CD4-positive, CD25-positive, alpha-beta regulatory T cell (primary cell): ENCODE data around the gene PDE12. TPM values are rescaled to one million over a fixed set of nuclear protein-coding genes. Genes with fewer than 3 reads are reported as not detected.

Experiments used
- ATAC-seq, 2 donors: fragments of 150-1000 bp; cut with Tn5 transposase; one replicate each; pipeline ENCODE4 v1.10.0; 2021; ENCODE audit warnings: low read depth in 2 of 2, moderate number of reproducible peaks in 2 of 2, moderate library complexity in 1 of 2
- DNase-seq, 3 donors: peaks; one replicate each; pipeline versions ENCODE4 v3.0.0 to v3.0.0-alpha.2; 2012 to 2022; ENCODE audit warnings: mixed read lengths in 1 of 3
- H3K27ac ChIP-seq: one replicate; pipeline ENCODE4 v1.7.0; 2013; ENCODE audit warnings: mild to moderate bottlenecking, low read length; ENCODE audit not compliant: insufficient read depth, poor library complexity, severe bottlenecking
- H3K27me3 ChIP-seq: one replicate; pipeline ENCODE4 v1.7.0; 2013; ENCODE audit warnings: low read length; ENCODE audit not compliant: control insufficient read depth, insufficient read depth
- H3K36me3 ChIP-seq: one replicate; pipeline ENCODE4 v1.7.0; 2013; ENCODE audit warnings: mild to moderate bottlenecking, low read length, moderate library complexity; ENCODE audit not compliant: control insufficient read depth, insufficient read depth
- H3K4me1 ChIP-seq: 2 replicates; pipeline ENCODE4 v1.7.0; 2013; ENCODE audit warnings: mild to moderate bottlenecking, low read length; ENCODE audit not compliant: insufficient read depth, control insufficient read depth, poor library complexity, severe bottlenecking
- H3K4me3 ChIP-seq: one replicate; pipeline ENCODE4 v1.7.0; 2013; ENCODE audit warnings: low read depth, mild to moderate bottlenecking, low read length, moderate library complexity
- H3K9me3 ChIP-seq, 2 experiments: 1 replicate in 1 of 2; 2 replicates in 1 of 2; pipeline ENCODE4 v1.7.0; 2013; ENCODE audit warnings: low read length in 2 of 2, mild to moderate bottlenecking in 1 of 2, moderate library complexity in 1 of 2; ENCODE audit not compliant: control insufficient read depth in 2 of 2
- H3K27ac Mint-ChIP-seq, 3 donors: one replicate each; pipeline ENCODE4 v1.8.0; 2020 to 2022; ENCODE audit warnings: mild to moderate bottlenecking in 3 of 3, mixed read lengths in 3 of 3, moderate library complexity in 2 of 3
- H3K27me3 Mint-ChIP-seq: one replicate; pipeline ENCODE4 v1.8.0; 2022; ENCODE audit warnings: mild to moderate bottlenecking, mixed read lengths
- H3K36me3 Mint-ChIP-seq: one replicate; pipeline ENCODE4 v1.8.0; 2020; ENCODE audit warnings: mixed read lengths
- H3K4me1 Mint-ChIP-seq, 4 donors: one replicate each; pipeline ENCODE4 v1.8.0; 2020 to 2022; ENCODE audit warnings: mixed read lengths in 4 of 4, mild to moderate bottlenecking in 1 of 4
- H3K4me3 Mint-ChIP-seq, 4 donors: one replicate each; pipeline ENCODE4 v1.8.0; 2020 to 2022; ENCODE audit warnings: mild to moderate bottlenecking in 4 of 4, mixed read lengths in 4 of 4, moderate library complexity in 3 of 4
- H3K9me3 Mint-ChIP-seq, 7 donors: one replicate each; pipeline ENCODE4 v1.8.0; 2020 to 2022; ENCODE audit warnings: mixed read lengths in 7 of 7, mild to moderate bottlenecking in 3 of 7, moderate library complexity in 2 of 7
- polyA plus RNA-seq, 4 donors: library from polyadenylated mRNA; unstranded; fragments of 300-500 nt; fragmentation: Illumina TruSeq; gene quantifications; one replicate each; pipeline ENCODE4 v1.2.3, GENCODE V29; 2021
- total RNA-seq: library from RNA; stranded (reverse); gene quantifications from one replicate; pipeline ENCODE4 v1.2.3, GENCODE V29; 2022

PDE12 gene
- total RNA-seq, result 33.2 TPM
- 10 to 100 TPM; 16.0 to 26.2 (median 19.1) TPM for polyA plus RNA-seq

DNA sequence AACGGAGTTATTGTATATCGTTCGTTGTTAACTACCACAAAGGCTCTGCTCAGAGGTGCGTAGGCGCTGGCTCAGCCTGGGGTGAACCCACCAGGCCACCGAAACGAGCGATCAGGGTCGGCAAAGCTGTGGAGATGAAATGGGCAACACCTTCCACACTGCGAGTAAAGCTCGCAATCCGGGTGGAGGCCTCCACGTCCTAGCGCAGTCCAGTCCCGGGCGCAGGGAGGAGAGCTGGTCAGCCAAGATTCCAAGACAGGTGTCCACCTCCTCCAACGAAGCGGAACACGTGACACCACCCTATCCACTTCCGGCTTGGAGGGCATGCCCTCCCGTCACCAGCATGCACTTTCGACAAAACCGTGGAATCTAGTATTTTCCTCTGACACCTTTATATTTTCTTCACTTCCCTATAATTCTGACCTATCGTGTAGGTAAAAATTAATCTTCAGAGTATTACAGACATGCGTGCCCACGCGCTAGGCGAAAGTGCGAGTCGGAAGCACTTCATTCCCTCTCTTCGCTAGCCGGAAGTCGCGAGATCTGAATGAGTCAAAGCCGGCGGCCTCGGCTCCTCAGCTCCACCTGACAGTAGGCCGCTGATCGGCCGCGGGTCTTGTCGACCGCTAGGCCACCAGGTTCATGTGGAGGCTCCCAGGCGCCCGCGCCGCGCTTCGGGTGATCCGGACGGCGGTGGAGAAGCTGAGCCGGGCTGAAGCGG is at the start of gene PDE12:
Gene PDE12, plus strand, starts transcription at position 537 of the 721 bp plus-strand sequence. Its CDS starts 106 bp downstream, at position 643.
- Histone ChIP-seq H3K36me3 (peaks cover 5% of the 10 kb centered on the region), H3K4me1 (peaks cover 36% of the 10 kb centered on the region), H3K9me3 (no peaks in the 10 kb centered on the region), H3K4me3 (peak within 1 kb of the TSS; percentile 79), H3K27me3 (no peaks in the 10 kb centered on the region), H3K27ac (peak within 1 kb of the TSS; percentile 94)
- H3K27me3 Mint-ChIP-seq, result no peaks in the 10 kb centered on the region
- ATAC-seq (peak; percentile 73 to 74), DNase-seq (peak; percentile 76 to 92 (median 85))
- peaks cover 0 to 2% (median 0%) of the 10 kb centered on the region in 7 donors for H3K9me3 Mint-ChIP-seq
- H3K27ac Mint-ChIP-seq, result peak within 1 kb of the TSS; percentile 98 to 100 (median 99)
- peaks cover 16% of the 10 kb centered on the region for H3K36me3 Mint-ChIP-seq
- H3K4me3 Mint-ChIP-seq, result peak within 1 kb of the TSS; percentile 91 to 99 (median 96)
- H3K4me1 Mint-ChIP-seq, result peaks cover 20 to 52% (median 33%) of the 10 kb centered on the region in 4 donors

GRCh38 chr3:57512166-57512565 is 43.9 kb upstream of the PDE12 start:
- no peak overlapping the region for H3K27ac ChIP-seq
- H3K4me1 ChIP-seq, result no peaks in the 10 kb centered on the region
- DNase-seq (no peak), ATAC-seq (no peak)
- no peaks in the 10 kb centered on the region for H3K36me3 Mint-ChIP-seq
- H3K9me3 Mint-ChIP-seq, result no peaks in the 10 kb centered on the region
- no peak overlapping the region for H3K4me3 ChIP-seq
- no peak overlapping the region for H3K4me3 Mint-ChIP-seq
- peaks cover 6% of the 10 kb centered on the region for H3K27me3 ChIP-seq
- peaks cover 48% of the 10 kb centered on the region for H3K27me3 Mint-ChIP-seq
- H3K36me3 ChIP-seq, result no peaks in the 10 kb centered on the region
- H3K27ac Mint-ChIP-seq, result no peak overlapping the region
- H3K9me3 ChIP-seq, result no peaks in the 10 kb centered on the region
- peaks cover 0 to 6% (median 2%) of the 10 kb centered on the region in 4 donors for H3K4me1 Mint-ChIP-seq

DNA sequence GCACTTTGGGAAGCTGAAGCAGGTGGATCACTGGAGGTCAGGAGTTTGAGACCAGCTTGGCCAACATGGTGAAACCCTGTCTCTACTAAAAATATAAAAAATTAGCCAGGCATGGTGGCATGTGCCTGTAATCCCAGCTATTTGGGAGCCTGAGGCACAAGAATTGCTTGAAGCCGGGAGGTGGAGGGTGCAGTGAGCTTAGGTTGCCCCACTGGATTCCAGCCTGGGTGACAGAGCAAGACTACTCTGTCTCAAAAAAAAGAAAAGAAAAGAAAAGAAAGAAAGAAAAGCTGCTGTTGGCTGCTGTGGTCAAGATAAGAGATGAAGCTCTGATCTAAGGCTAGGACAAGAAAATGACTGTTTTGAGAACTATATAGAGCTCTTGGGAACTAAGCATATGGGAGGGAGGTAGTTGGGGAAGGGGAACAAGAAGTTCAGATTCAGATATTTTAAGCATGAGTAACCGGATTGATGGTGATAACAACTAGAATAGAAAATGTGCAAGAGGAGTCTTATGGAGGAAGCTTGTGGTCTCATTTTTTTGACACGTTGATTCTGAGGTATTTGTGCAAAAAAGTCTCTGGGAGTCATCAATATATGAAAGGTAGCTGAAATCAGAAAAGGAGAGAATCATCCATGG is 37.7 kb upstream of the PDE12 start:
- DNase-seq (no peak), ATAC-seq (no peak)
- Mint-ChIP-seq H3K4me1 (peaks cover 0 to 6% (median 2%) of the 10 kb centered on the region in 4 donors), H3K27ac (no peak overlapping the region), H3K27me3 (peaks cover 18% of the 10 kb centered on the region), H3K36me3 (no peaks in the 10 kb centered on the region), H3K4me3 (no peak overlapping the region), H3K9me3 (peaks cover 0 to 1% (median 0%) of the 10 kb centered on the region in 7 donors)
- H3K4me1 ChIP-seq, result no peaks in the 10 kb centered on the region
- H3K27ac ChIP-seq, result no peak overlapping the region
- no peaks in the 10 kb centered on the region for H3K9me3 ChIP-seq
- no peaks in the 10 kb centered on the region for H3K36me3 ChIP-seq
- H3K27me3 ChIP-seq, result no peaks in the 10 kb centered on the region
- H3K4me3 ChIP-seq, result no peak overlapping the region

- Mint-ChIP-seq H3K27me3 (peaks cover 30% of the 10 kb centered on the region), H3K36me3 (no peaks in the 10 kb centered on the region), H3K9me3 (peaks cover 0 to 3% (median 0%) of the 10 kb centered on the region in 7 donors), H3K27ac (no peak overlapping the region), H3K4me1 (no peaks in the 10 kb centered on the region), H3K4me3 (no peak overlapping the region)
- H3K4me3 ChIP-seq, result no peak overlapping the region
- H3K36me3 ChIP-seq, result no peaks in the 10 kb centered on the region
- no peaks in the 10 kb centered on the region for H3K27me3 ChIP-seq
- H3K27ac ChIP-seq, result no peak overlapping the region
- no peaks in the 10 kb centered on the region for H3K4me1 ChIP-seq
- ATAC-seq, result no peak
- DNase-seq, result no peak
- H3K9me3 ChIP-seq, result no peaks in the 10 kb centered on the region
These were observed 25.9 kb upstream of the PDE12 start for GRCh38 chr3:57530071-57530608.

DNA sequence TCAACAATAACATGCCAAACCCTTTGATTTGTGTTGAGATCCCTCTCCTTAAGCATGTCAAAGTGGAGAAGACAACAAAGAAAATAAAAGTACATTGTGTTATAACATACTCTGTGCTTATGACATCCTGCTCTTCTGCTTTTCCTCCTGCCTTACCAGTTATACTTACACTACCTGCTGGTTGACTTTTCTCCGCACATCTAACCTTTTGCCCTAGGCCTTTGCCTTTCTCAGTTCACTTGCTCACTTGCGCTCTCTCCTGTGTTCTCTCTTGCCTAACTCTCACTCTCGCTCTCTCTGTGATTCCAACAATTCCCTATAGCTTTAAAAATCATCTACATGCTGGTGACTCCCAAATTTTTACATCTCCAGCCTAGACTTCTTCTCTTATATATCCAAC is 17.6 kb upstream of the PDE12 start:
- ATAC-seq (no peak), DNase-seq (no peak)
- no peaks in the 10 kb centered on the region for H3K36me3 Mint-ChIP-seq
- Histone ChIP-seq H3K27me3 (no peaks in the 10 kb centered on the region), H3K27ac (no peak overlapping the region), H3K4me1 (no peaks in the 10 kb centered on the region), H3K4me3 (no peak overlapping the region), H3K36me3 (no peaks in the 10 kb centered on the region), H3K9me3 (no peaks in the 10 kb centered on the region)
- peaks cover 11% of the 10 kb centered on the region for H3K27me3 Mint-ChIP-seq
- H3K27ac Mint-ChIP-seq, result no peak overlapping the region
- peaks cover 0 to 2% (median 0%) of the 10 kb centered on the region in 4 donors for H3K4me1 Mint-ChIP-seq
- peaks cover 0 to 4% (median 0%) of the 10 kb centered on the region in 7 donors for H3K9me3 Mint-ChIP-seq
- no peak overlapping the region for H3K4me3 Mint-ChIP-seq

DNA sequence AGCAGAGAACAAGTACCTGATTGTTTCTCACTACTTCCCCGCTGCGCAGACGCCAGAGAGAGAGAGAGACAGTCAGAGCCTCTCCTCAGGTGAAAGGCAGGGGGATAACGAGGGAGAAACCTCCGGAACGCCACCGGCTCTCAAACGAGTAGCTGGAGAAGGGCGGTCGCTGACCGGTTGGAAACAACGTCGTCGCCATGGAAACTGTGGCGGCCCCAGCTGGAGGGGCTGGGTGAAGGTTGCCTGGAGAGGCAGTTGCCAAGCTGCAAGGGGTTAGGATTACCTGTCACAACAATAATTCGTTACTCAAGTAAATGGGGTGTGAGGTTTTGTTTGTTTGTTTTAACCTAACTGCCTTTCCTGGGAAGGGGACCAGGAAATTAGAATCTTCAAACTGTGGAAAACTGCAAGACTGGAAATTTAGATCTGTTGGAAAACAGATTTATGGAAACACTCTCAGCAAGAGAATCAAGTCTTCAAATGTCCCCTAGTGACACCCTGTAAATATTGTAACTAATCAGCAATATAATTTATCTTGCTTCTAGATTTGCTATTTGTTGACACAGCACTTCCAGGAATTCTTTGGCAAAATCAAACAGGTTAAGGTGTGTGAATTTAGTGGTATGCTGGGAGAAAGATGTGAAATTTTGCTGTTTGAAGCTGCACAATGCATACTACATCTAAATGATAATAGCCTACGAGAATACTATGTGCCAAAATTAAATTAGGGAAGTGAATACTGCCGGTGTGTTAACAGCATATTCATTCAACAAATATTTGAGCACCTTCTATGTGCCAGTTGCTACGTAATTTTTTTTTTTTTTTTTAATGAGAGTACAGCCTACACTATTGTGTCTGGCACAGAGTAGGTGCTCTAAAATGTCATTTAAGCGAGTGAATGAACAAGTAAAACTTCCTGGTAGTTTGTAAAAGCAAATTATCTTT is 11.6 kb upstream of the PDE12 start, which contains the start of gene DNAH12:
Gene DNAH12, minus strand, starts transcription at position 164 of the 945 bp plus-strand sequence. CDS start 1,474 bp downstream, outside the sequence.
- no peaks in the 10 kb centered on the region for H3K9me3 Mint-ChIP-seq
- Histone ChIP-seq H3K4me1 (no peaks in the 10 kb centered on the region), H3K27me3 (peaks cover 3% of the 10 kb centered on the region), H3K4me3 (no peak within 1 kb of the TSS), H3K36me3 (no peaks in the 10 kb centered on the region), H3K27ac (no peak within 1 kb of the TSS), H3K9me3 (no peaks in the 10 kb centered on the region)
- no peaks in the 10 kb centered on the region for H3K36me3 Mint-ChIP-seq
- H3K4me1 Mint-ChIP-seq, result peaks cover 0 to 4% (median 0%) of the 10 kb centered on the region in 4 donors
- no peak within 1 kb of the TSS for H3K4me3 Mint-ChIP-seq
- no peaks in the 10 kb centered on the region for H3K27me3 Mint-ChIP-seq
- no peak within 1 kb of the TSS for H3K27ac Mint-ChIP-seq
- no peak for DNase-seq
- no peak for ATAC-seq

DNA sequence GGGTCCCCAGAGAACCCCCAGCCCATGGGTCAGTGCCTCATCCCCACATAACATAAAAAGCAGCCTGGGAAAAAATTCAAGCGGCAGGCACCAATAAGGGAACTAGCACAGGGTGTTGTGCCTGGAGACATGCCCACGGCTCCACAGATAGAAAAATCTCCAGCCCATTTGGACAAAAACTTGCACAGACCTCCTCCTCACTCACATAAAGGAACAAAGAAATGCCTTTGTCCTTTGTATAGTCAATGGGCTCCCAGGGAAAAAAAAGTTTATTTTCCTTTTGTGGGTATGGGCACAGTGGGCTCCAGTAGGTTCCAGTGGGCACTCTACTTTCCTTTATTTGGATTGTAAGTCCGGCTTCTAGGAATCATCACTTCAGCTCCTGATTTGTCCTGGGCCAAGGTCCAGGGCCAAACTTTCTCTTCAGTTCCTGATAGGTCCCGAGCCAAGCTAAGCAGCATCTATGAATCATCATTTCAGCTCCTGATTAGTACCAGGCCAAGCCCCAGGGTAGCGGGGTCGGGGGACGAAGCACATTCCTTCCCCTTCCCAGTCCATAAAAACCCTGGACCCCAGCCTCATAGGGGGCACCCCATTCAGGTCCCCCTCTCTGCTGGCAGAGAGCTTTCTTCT is 10.3 kb upstream of the PDE12 start:
- no peak for DNase-seq
- H3K4me1 ChIP-seq, result no peaks in the 10 kb centered on the region
- H3K4me3 ChIP-seq, result no peak overlapping the region
- peaks cover 0 to 4% (median 0%) of the 10 kb centered on the region in 4 donors for H3K4me1 Mint-ChIP-seq
- H3K27me3 Mint-ChIP-seq, result no peaks in the 10 kb centered on the region
- no peak overlapping the region for H3K27ac Mint-ChIP-seq
- no peak overlapping the region for H3K27ac ChIP-seq
- no peak overlapping the region for H3K4me3 Mint-ChIP-seq
- H3K36me3 Mint-ChIP-seq, result no peaks in the 10 kb centered on the region
- H3K36me3 ChIP-seq, result no peaks in the 10 kb centered on the region
- H3K9me3 ChIP-seq, result no peaks in the 10 kb centered on the region
- no peaks in the 10 kb centered on the region for H3K9me3 Mint-ChIP-seq
- H3K27me3 ChIP-seq, result peaks cover 3% of the 10 kb centered on the region
- ATAC-seq, result no peak
